Subcutaneous adipose tissue (tissue), 4 donors: ENCODE data around the gene R3HDM2. TPM values are rescaled to one million over a fixed set of nuclear protein-coding genes. Genes with fewer than 3 reads are reported as not detected.

Experiments
- CTCF ChIP-seq: fragments of 450-650 bp; IDR thresholded peaks from one replicate; pipeline ENCODE4 v1.5.1; 2016; ENCODE audit warnings: low read depth, mild to moderate bottlenecking, control low read depth, antibody characterized with exemption, moderate library complexity
- total RNA-seq, 4 donors: library from RNA; depleted of rRNA; stranded (reverse); fragments of >200 nt; gene quantifications; one replicate each; pipeline ENCODE4 v1.1.0, GENCODE V29; 2016

Gene R3HDM2
- total RNA-seq, 4 donors from 2014 or later = 48.2 to 51.2 (median 48.7) TPM

- TF ChIP-seq CTCF = no peak
Observed at GRCh38 chr12:57226588-57227314, 204.1 kb downstream of the R3HDM2 start.

GRCh38 chr12:57225680-57226210 is 205.1 kb downstream of the R3HDM2 start:
- no peak for TF ChIP-seq CTCF

GRCh38 chr12:57224973-57225679 is 205.7 kb downstream of the R3HDM2 start:
- no peak for TF ChIP-seq CTCF

GRCh38 chr12:57224278-57224972 is 206.4 kb downstream of the R3HDM2 start:
- no peak for TF ChIP-seq CTCF

GRCh38 chr12:57223191-57224165 is 207.4 kb downstream of the R3HDM2 start:
- no peak for TF ChIP-seq CTCF

- TF ChIP-seq CTCF = no peak
Observed at GRCh38 chr12:57222286-57223190, 208.3 kb downstream of the R3HDM2 start.
